ENCODE data around the gene POM121L12. TPM values are rescaled to one million over a fixed set of nuclear protein-coding genes. Genes with fewer than 3 reads are reported as not detected.

Gene POM121L12
- total RNA-seq, 1 experiment from 2014 or later: not detected

GRCh38 chr7:53003653-53004445 is 31.6 kb upstream of the POM121L12 start:
- H3K4me2 ChIP-seq: no peak overlapping the region
- ChIA-PET POLR2A (ENCODE audit: unreplicated experiment) (no interaction called here), CTCF (no interaction called here)
- H2AFZ ChIP-seq: no peak overlapping the region
- intact Hi-C loops (cut with micrococcal nuclease; ENCODE audit: unreplicated experiment): no loop called here
- TF ChIP-seq CTCF (conservative IDR thresholded peaks at IDR 0.05): no peak
- no peak for TF ChIP-seq EZH2 (IDR thresholded peaks at IDR 0.05; ENCODE audit: low read depth)
- H3F3A ChIP-seq (ENCODE audit: insufficient read depth, low read depth): no peaks in the 10 kb centered on the region
- DNase-seq: no peak
- peaks cover 35% of the 10 kb centered on the region for H3K27me3 ChIP-seq (ENCODE audit: insufficient read depth, low read depth)
- H4K20me1 ChIP-seq (ENCODE audit: insufficient read depth): no peaks in the 10 kb centered on the region; the same call in 1 of the 2 replicates
- no TSS peak for BruUV-seq (replicated peaks)
- H3K27ac ChIP-seq: no peak overlapping the region
- no peaks in the 10 kb centered on the region; the same call in 1 of the 2 replicates for H3K9me3 ChIP-seq (ENCODE audit: insufficient read depth, low read depth)
- no peaks in the 10 kb centered on the region for H3K4me1 ChIP-seq (replicated peaks; ENCODE audit: insufficient read depth)
- no peaks in the 10 kb centered on the region for H3K36me3 ChIP-seq (ENCODE audit: low read depth)
- H3K9me2 ChIP-seq (ENCODE audit: insufficient read depth): no peaks in the 10 kb centered on the region
- H3K79me2 ChIP-seq (ENCODE audit: low read depth): no peaks in the 10 kb centered on the region
- H3K4me3 ChIP-seq: no peak overlapping the region

DNA sequence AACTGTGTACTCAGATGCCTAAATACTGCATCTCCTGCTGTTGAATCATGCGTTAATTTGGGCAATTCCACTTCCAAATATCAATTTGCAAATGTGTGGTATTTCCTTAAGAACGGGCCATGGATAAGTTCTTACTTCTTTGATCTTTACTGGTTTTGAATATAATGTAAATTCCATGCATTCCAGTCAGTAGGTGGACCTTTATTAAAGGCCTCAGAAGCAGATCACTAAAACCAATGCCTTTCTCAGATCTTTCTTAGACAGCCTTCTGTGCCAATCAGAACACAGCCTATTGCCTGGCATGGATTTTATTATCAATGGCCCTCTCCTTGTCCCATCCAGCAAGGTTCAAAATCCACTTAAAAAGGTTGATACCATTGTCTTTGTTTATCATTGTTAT is 21.5 kb upstream of the POM121L12 start:
- no peaks in the 10 kb centered on the region for H3K79me2 ChIP-seq (ENCODE audit: low read depth)
- no TSS peak for BruUV-seq (replicated peaks)
- H3K9me3 ChIP-seq (ENCODE audit: insufficient read depth, low read depth): no peaks in the 10 kb centered on the region
- intact Hi-C loops (cut with micrococcal nuclease; ENCODE audit: unreplicated experiment): no loop called here
- no peak overlapping the region for H3K4me2 ChIP-seq
- POLR2A ChIA-PET (ENCODE audit: unreplicated experiment): no interaction called here
- H3K9me2 ChIP-seq (ENCODE audit: insufficient read depth): no peaks in the 10 kb centered on the region
- no peaks in the 10 kb centered on the region for H3K4me1 ChIP-seq (replicated peaks; ENCODE audit: insufficient read depth)
- no peaks in the 10 kb centered on the region for H3K36me3 ChIP-seq (ENCODE audit: low read depth)
- H3K27me3 ChIP-seq (ENCODE audit: insufficient read depth, low read depth): no peaks in the 10 kb centered on the region
- no peak overlapping the region for H3K4me3 ChIP-seq
- H4K20me1 ChIP-seq (ENCODE audit: insufficient read depth): no peaks in the 10 kb centered on the region
- DNase-seq: no peak
- CTCF ChIA-PET: no interaction called here
- TF ChIP-seq EZH2 (IDR thresholded peaks at IDR 0.05; ENCODE audit: low read depth) (no peak), CTCF (conservative IDR thresholded peaks at IDR 0.05) (no peak)
- H2AFZ ChIP-seq: no peak overlapping the region
- no peaks in the 10 kb centered on the region for H3F3A ChIP-seq (ENCODE audit: insufficient read depth, low read depth)
- H3K27ac ChIP-seq: no peak overlapping the region

DNA sequence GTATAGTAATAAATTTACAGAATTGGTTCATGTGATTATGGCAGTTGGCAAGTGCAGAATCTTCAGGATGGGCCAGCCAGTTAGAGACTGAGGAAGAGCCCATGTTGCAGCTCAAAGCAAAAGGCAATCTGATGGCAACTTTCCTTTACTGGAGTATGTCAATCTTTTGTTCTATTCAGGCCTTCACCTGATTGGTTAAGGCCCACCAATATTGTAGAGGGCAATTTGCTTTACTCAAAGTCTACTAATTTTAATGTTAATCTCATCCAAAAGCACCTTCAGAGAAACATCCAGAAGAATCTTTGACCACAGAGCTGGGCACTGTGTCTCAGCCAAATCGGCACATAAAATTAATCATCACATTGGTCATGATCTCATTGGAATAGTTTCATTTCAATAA is 20.0 kb upstream of the POM121L12 start:
- Histone ChIP-seq H3K4me3 (no peak overlapping the region), H2AFZ (no peak overlapping the region), H3K9me3 (ENCODE audit: insufficient read depth, low read depth) (no peaks in the 10 kb centered on the region), H3K4me2 (no peak overlapping the region), H3K27ac (no peak overlapping the region), H4K20me1 (ENCODE audit: insufficient read depth) (no peaks in the 10 kb centered on the region), H3F3A (ENCODE audit: insufficient read depth, low read depth) (no peaks in the 10 kb centered on the region), H3K79me2 (ENCODE audit: low read depth) (no peaks in the 10 kb centered on the region), H3K27me3 (ENCODE audit: insufficient read depth, low read depth) (no peaks in the 10 kb centered on the region), H3K9me2 (ENCODE audit: insufficient read depth) (no peaks in the 10 kb centered on the region), H3K36me3 (ENCODE audit: low read depth) (no peaks in the 10 kb centered on the region), H3K4me1 (replicated peaks; ENCODE audit: insufficient read depth) (no peaks in the 10 kb centered on the region)
- TF ChIP-seq EZH2 (IDR thresholded peaks at IDR 0.05; ENCODE audit: low read depth) (no peak), CTCF (conservative IDR thresholded peaks at IDR 0.05) (no peak)
- DNase-seq: no peak
- POLR2A ChIA-PET (ENCODE audit: unreplicated experiment): no interaction called here
- CTCF ChIA-PET: no interaction called here
- intact Hi-C loops (cut with micrococcal nuclease; ENCODE audit: unreplicated experiment): no loop called here
- BruUV-seq (replicated peaks): no TSS peak

Data from PC-9 (cell line).